Activated CD8-positive, alpha-beta memory T cell treated with anti-CD3 and anti-CD28 coated beads, Interleukin-2, amount 50 U/mL, for 24 hours (primary cell): ENCODE results near the gene NISCH.

Experiments used
- DNase-seq: peaks from one replicate; pipeline ENCODE4 v3.0.0-alpha.2; 2020; ENCODE audit errors: extremely low read depth

NISCH gene

DNA sequence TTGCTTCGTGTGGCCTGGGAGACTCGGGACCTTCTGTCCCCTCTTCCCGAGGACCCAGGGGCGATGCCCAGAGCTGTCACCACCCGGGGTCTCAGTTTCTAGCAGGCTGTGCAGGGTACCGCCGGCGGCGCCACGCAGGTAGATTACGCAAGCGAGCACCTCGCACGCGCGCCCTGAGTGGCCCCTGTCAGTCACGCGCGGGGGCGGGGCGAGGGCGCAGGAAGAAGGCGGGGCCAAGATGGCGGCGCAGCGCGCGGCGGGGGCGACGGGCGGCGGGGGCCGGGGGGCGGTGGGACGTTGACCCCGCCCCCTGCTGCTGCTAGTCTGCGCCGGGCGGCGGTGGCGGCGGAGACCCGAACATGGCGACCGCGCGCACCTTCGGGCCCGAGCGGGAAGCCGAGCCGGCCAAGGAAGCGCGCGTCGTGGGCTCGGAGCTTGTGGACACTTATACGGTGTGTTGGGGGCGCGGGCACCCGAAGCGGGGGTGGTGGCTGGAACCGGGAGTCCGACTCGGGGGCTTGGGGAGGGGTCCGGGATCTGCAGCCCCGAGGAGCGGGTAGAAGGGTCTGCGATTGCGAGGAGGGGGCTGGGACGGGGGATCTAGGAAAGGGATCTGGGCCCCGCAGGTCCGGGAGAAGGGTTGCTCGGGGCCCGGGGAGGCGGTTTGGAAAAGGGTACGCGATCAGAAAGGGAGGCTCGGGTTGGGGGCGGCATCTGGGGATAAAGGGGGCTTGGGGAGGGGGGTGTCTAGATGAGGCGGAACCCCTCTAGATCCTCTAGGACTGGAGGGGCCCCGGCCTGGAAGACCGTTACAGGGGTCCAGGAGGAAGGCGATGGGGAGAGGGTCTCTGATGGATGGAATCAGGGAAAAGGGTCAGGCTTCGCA lies at the start of gene NISCH:
NISCH (plus strand) TSS at position 322 of the 886 bp plus-strand sequence; CDS start at position 360, 38 bp downstream.
- DNase-seq, result peak; percentile 87

DNA sequence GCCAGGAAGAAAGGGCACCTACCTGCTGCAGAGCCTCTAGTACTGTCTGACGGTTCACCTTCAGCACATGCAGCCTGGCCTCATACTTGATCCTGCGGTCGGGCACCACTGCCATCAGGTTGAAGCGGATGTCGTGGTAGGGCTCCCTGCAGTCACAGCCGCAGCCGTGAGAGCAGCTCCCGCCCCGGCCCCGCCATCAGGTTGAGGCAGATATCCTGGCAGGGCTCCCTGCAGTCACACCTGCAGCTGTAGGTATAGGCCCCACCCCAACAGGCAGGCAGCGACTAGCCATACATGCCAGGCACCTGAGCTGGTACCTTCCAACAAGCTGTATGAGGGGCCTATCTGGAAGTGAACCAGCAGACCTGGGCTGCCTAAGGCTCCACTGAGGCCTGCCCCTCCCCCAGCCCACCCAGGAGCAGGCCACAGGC lies 49.2 kb upstream of the NISCH start:
- DNase-seq, result no peak

DNA sequence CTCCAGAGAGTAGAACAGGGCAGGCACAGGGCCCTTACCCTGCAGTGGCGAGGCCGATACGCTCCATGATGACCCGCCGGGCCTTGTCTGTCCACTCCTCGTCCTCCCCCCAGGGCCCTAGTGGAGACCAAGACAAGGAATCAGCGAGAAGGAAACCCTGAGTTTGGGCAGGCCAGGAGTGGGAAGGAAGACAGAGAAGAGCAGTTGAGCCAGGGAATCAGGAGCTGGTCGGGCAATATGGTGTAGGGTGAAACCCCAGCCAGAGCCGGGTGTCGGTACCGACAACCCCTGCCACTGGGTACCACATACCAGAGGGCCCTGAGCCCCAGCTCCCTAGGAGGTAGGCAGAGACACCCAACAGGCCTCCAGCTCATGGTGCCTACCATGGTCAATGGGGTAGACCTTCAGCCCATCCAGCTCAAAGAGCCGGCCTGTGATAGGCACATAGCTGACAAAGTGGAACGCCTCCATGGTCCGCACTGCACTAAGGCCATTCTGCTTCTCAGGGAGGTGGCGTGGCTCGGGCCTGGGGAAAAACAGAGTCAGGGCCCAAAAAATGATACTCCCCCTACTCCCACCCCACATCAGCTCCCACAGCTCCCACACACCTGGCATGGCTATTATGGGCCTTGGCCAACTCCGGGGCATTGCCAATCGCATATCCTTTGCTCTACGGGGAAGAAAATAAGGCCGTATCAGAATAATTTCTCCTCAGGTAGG lies 48.5 kb upstream of the NISCH start:
- DNase-seq, result no peak

DNA sequence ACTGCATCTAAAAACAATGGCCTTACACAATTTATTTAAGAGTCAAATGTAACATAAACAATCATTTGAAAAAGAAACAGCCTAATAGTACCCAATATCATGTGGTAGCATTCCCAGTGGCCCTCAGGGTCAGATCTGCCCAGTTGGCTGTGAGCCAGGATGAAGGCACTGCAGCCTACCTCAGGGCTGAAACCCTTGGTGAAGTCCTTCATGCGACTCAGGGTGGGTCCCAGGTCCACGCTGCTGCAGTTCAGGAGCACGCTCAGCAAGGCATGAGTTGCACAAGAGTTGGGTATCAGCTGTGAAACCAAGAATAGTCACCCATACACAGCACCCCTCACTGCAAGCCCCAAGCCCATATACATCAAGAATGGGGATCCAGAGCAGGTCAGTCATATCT lies 47.6 kb upstream of the NISCH start:
- no peak for DNase-seq

DNA sequence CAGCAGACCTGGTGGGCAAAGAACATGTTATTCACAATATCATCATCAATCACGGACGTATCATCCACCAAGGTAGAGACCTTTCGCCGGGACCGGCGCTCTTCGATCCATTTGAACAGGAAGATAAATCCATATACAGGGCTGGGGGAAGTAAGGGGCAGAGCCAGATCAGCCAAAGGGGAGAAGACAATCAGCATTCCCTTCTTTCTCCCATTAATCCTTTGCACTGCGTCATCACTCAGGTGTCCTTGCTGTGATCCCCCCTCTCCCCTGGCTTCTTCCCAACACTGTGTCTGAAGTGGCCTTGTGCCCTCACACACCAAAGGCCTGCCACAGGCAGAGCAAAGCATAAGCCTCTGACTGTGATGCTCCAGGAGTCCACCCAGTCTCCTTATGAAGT lies 46.9 kb upstream of the NISCH start:
- DNase-seq, result no peak

DNA sequence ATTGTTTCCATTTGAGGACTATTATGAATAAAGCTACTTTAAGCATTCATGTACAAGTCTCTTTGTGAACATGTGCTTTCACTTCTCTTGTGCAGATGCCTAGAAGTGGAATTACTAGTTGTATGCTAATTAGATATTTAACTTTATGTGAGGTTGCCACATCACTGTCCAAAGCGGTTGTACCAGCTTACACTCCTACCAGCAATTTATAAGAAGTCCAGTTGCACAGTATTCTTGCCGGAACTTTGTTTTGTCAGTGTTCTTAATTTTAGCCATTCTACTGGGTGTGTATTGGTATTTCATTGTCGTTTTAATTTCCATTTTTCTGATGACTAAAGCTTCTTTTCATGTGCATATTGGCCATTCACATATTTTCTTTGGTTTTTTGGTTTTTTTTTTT lies 39.6 kb upstream of the NISCH start:
- no peak for DNase-seq

DNA sequence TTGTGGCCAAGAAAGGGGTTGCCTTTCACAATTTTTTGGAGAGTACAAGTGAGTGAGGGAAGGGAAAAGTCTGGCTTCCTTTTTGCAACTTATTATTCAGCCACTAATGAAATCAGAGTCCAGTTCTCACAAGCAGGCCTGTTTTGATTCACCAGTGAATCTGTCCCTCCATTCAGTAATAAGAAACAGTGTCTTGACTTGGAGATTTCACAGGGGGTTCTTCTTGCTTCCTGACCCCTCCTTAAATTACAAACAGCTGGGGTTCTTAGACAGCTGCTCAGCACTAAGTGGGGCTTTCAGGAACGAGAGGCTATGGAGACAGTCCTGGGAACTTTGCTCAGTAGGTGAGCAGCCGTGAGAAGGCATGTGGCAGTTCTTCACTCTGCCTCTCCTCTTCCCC lies 35.0 kb upstream of the NISCH start:
- DNase-seq, result no peak

DNA sequence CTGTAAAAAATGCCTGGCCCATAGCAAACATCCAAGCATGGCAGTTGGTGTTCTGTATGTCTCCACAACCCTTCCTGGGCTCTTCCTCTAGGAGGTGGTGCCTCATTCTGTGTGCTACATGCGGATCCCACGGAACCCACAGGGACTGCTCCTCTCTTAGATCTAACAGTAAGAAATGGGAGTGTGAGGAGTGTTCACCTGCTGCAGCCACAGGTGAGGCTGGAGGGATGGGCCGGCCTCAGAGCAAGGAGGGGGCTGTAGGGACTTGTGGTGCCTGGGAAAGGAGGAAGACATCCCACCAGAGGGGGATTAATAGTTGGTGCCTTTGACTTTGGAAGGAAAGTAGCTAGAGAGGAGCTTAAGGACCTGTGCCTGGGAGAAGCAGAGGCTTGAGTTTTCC lies 32.7 kb upstream of the NISCH start:
- DNase-seq, result no peak

DNA sequence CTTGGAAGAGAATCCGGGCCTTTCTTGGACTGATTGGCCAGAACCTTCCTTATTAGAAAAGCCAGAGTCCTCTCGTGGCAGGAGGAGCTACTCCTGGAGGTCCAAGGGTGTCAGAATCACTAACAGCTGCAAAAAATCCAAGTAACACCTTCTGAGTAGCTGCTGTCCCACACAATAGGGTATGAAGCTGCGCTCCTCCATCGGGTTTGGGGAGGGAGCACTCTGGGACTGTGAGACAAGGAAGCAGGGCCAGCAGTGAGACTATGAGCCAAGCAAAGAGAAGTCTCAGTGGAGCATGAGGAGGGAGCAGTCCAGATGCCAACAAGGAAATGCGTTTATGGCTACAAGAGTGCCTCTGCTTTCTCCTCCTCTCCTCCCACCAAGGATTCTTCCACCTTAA lies 32.2 kb upstream of the NISCH start:
- DNase-seq, result no peak

DNA sequence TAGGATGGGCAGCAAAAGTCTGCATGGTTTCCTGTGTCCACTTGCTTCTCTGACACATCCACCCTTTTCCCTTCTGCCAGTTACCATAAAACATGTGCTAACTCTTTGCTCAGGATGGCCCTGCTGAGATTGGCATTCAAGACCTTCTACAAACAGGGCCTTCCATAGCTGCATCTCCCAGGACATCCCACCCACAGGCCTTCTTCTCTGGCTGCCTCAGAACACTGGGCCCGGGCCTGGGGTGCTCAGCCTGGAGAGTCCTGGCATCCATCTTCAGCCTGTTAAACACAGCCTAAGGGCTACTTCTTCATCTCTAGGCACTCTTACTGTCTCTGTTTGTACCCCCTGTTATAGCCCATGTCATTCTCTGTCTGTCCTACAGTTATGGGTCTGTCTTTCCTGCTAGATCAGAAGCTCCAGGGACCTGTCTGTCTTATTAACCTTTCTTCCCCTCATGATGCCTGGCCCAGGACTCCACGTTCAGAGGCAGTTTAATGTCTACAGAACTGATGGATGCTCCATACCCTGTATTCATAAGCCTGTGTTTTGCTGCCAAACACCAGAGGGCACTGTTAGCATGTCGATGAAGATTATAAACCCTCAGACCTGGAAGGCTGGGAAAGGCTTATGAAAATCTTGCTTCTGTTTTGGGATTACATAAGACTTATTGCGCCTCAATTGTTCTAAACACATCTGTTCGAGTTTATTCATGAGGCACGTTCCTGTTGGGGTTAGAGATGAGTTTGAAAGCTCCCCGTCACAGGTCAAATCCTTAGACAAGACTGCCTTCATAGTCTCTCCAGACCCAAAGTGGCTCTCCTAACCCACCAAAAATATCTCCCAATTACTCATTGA lies 27.0 kb upstream of the NISCH start:
- DNase-seq, result no peak

DNA sequence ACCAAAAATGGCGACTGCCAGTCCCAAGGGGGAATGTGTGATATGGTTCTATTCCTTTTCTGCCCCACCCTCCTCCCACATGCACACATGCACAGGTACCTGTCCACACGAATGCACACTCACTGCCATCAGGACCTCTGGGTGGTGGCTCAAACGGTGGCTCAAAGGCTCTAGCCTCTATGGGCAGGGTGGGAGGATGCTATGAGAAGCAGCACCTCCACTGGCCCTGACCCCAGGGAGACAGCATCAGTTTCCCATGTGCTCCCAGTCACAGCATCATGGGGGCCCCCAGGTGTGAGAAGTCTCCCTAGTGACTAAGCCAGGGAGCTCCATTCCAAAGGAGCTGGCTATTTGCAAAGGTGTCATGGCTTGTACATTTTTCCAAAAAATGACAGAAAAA lies 26.4 kb upstream of the NISCH start:
- DNase-seq, result no peak

DNA sequence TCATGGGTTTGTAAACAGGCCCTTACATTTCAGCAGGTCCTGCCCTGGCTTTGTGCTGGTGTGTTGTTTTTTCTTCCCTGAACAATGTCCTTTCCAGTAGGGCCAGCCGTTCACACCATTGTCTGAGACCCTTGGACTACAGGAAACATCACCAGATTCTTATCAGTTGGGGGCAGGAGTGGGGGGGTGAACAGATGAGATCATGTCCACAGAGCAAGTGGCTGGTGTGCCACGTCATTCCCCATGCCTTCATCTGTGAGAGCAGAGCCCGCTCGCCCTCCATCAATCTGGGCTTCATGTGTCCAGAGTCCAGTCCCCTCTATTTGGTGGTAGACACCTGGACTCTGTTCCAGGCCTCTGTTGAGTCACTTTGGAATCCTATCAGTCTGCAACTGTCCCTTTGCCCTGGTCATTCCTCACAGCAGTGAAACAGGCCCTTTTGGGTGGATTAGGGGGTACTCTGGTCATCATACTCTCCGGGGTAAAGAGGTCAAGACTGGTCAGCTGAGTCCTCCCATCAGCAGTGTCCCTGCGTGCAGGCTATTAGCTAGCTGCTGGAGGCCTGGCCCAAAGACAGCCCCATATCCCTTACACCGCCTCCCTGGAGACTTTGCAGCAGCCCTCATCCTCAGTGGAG lies 25.5 kb upstream of the NISCH start:
- no peak for DNase-seq

DNA sequence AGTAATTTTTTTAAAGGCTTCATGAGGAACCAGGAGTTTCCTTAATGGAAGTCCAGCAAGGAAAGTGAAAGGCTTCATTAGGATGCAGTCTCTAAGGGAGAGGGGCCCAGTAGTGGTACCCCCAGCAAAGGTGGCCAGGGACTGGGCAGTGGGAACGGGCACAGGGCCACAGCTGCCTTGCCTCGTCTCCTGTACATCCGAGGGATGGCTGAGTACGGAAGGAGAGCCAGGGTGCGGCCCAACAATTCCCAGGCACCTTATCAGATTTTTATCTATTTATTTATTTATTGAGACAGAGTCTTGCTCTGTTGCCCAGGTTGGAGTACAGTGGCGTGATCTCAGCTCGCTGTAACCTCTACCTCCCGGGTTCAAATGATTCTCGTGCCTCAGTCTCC lies 25.0 kb upstream of the NISCH start:
- DNase-seq, result no peak

DNA sequence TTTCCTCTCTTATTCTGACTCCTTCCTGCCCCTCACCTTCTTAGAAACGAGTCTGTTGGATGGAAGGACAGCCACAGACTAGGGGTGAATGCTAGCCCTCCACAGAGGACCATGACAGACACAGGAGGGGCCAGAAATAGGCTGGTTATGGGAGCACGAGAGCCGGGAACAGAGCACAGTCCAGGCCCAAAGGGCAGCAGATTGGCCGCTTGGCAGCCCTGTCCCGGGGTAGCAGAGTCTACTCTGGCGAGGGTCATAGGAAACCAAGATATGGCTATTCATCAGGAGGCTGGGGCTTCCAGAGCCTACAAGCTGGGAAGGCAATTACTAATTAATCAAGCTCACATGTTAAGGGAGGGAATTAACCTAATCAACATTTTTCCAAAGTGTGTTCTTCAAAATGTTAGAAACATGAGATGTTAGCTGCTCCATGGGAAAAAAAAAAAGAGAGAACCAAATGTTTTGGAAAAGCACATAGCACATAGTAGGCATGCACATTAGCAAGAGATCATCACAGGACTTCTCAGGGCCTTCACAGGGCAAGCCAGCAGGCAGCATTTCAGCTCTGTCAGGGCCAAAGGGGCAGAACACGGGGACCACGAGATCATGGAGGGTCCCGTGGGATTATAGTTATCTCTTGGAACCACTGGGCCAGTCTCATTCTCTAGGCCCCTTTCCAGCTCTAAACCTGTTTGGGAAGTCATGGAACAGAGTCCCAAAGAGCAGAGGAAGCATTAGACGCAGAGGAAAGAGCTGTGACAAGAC lies 23.8 kb upstream of the NISCH start:
- no peak for DNase-seq

DNA sequence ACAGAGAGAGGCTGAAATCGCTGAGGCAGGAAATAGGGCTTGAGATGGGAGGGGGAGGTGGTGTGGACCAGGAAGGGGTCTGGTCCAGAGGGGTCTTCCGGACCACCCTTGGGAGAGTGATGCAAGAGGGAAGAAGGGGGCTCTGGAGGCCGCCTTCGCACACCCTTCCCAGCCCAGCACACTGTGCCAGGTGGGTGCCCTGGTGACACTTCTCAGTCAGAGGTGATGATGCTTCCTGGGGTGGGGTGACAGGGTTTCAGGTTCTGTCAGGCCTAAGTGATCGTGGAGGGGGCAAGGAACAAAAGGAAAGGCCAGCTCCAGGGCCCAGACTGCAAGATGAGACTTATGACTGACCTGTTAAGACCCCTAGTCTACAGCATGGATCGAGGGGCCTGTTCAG lies 23.2 kb upstream of the NISCH start:
- no peak for DNase-seq

DNA sequence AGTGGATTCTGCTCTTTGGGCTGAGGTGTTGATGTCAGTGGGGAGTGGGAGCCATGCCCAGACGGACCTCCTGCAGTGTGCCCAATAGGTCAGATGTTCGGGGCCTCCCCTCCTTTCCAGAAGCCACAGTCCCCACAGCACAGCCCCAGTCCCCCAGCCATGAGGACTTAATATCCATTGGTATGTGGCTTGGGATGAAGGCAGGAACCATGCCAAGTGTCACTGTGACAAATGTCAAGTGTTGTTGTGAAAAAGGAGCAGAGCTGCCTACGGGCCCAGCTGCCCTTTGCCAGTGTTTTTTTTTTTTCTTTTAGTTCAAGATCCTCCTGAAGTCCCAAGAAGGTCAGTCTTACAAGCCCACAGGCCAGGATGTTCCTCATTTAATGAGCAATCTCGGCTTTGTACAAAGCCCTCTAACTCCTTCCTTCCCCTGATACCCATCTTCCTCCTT lies 22.7 kb upstream of the NISCH start:
- DNase-seq, result no peak

DNA sequence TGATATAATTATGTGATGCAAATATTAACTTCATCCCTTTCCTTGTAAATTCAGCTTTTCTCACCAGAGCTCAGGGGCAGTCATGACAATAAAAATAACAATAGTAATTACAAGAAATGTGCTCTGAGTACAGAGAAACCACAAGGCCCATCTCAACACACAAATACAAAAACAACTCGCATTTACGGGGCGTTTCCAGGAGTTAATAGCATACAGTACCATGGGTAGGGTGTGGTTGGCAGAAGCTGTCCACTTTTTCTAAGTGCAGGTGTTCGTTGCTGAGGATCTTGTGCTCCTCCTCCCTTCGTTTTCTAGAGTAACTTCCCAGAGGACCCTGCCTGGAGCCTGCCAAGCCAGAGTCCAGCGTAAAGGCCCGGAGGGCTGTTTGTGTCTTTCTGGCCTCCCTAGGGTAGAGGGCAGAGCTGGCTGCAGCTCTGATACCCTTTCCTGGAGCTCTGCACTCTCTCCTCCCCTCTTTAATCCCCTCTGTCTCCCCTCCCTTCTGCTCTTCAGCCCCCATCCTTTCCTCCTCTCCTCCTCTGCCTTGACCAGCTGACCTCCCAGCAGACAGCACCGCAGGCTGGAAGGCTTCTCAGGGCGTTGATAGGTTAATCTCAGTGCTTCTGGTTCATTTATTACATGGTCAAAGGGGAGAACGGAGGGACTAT lies 21.9 kb upstream of the NISCH start:
- DNase-seq, result no peak

DNA sequence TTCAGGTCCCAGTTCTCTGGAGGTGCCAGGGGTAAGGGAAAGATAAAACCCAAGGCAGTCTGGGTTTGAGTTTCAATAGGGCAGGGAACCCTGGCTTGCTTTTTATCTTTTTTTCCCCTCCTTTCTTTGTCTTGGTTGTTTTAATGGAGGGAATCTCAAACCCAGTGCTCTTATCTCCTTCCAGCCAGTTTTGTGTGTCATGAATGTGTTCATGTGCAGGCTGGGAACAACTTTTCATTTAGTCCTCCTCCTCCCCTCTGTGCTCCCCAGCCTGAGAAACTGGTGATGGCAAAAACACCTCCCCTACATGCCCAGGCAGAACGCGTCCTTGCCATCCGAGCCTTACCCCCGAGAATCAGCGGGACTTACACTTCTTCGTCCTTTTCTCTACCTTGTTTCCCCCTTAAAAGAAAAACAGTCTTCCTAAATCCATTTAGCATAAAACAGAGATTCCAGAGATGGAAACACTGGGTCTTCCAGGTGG lies 21.4 kb upstream of the NISCH start:
- no peak for DNase-seq

DNA sequence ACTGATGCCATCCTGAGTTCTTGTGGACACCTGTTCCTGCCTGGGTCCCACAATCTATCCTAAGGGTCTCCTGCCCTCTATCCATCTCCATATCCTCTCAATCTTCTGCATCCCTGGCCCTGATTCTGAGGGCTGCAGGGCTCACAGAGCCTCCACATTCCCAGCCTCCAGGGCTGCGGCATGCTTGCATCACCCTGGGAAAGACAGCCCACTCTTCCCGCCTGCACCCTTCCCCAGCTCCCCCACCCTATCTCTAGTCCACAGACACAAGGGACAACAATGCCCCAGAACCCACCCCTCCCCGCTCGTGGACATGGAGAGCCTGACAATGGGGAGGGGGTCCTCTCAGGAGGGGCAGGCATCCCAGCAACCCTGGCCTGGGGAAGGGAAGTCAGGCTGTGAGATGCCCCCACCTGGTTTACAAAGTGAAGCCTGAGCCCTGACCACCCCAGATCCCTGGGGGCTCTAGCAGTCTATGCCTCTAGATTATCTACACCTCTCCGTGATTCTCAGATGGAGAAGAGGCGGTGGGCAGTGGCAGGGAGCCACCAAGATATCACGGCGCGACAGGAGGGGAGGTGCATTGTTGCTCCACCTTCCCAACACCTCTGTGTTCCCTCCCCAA lies 20.8 kb upstream of the NISCH start:
- no peak for DNase-seq
